Neural cell (in vitro differentiated cells): Measurements from ENCODE around the gene CFAP221. TPM values are rescaled to one million over a fixed set of nuclear protein-coding genes. Genes with fewer than 3 reads are reported as not detected.

Experiments used
- H2AFZ ChIP-seq: fragments of 200-600, 300-800 bp; sonication (generic), shearing (Covaris generic); 2 replicates; pipeline ENCODE4 v1.6.0; 2014; ENCODE audit warnings: low read depth, mild to moderate bottlenecking, antibody characterized with exemption, low read length, moderate library complexity
- H3F3A ChIP-seq: fragments of 200-600 bp; shearing (Covaris generic); 2 replicates; pipeline ENCODE4 v1.6.1; 2016; ENCODE audit warnings: mild to moderate bottlenecking, moderate library complexity, mixed read lengths, antibody characterized with exemption, low read length; ENCODE audit not compliant: insufficient read depth, poor library complexity, severe bottlenecking
- H3K27ac ChIP-seq: fragments of 200-600, 300-800 bp; sonication (generic), shearing (Covaris generic); 2 replicates; pipeline ENCODE4 v1.5.1; 2014; ENCODE audit warnings: mild to moderate bottlenecking, low read length, moderate library complexity
- H3K27me3 ChIP-seq: fragments of 300-800, 200-600 bp; sonication (generic), shearing (Covaris generic); 2 replicates; pipeline ENCODE4 v1.6.0; 2014; ENCODE audit warnings: mild to moderate bottlenecking, low read depth, low read length, moderate library complexity; ENCODE audit not compliant: insufficient read depth
- H3K36me3 ChIP-seq: fragments of 300-800, 200-600 bp; sonication (generic), shearing (Covaris generic); 2 replicates; pipeline ENCODE4 v1.5.1; 2014; ENCODE audit warnings: mild to moderate bottlenecking, antibody characterized with exemption, low read length, moderate library complexity; ENCODE audit not compliant: insufficient read depth
- H3K4me2 ChIP-seq: fragments of 300-800, 200-600 bp; sonication (generic), shearing (Covaris generic); 2 replicates; pipeline ENCODE4 v1.6.0; 2014; ENCODE audit warnings: mild to moderate bottlenecking, low read length
- H3K4me3 ChIP-seq: fragments of 300-800, 200-600 bp; sonication (generic), shearing (Covaris generic); 2 replicates; pipeline ENCODE4 v1.5.1; 2014; ENCODE audit warnings: mild to moderate bottlenecking, low read length, moderate library complexity
- H3K79me2 ChIP-seq: fragments of 200-600 bp; shearing (Covaris generic); replicated peaks from 2 replicates; pipeline ENCODE4 v1.6.0; 2014; ENCODE audit warnings: mild to moderate bottlenecking, low read length, moderate library complexity; ENCODE audit not compliant: insufficient read depth
- H3K9ac ChIP-seq: fragments of 300-800, 200-600 bp; sonication (generic), shearing (Covaris generic); 2 replicates; pipeline ENCODE4 v1.6.1; 2016; ENCODE audit warnings: mild to moderate bottlenecking, low read length, mixed read lengths
- H3K9me2 ChIP-seq: fragments of 200-600 bp; shearing (Covaris generic); 2 replicates; pipeline ENCODE4 v1.6.1; 2016; ENCODE audit warnings: mild to moderate bottlenecking, low read length, mixed read lengths; ENCODE audit not compliant: insufficient read depth
- H3K9me3 ChIP-seq: fragments of 200-600, 300-800 bp; sonication (generic), shearing (Covaris generic); 2 replicates; pipeline ENCODE4 v1.6.1; 2016; ENCODE audit warnings: mild to moderate bottlenecking, mixed run types, low read length, moderate library complexity, mixed read lengths
- H4K20me1 ChIP-seq: fragments of 200-600 bp; shearing (Covaris generic); 2 replicates; pipeline ENCODE4 v1.6.1; 2016; ENCODE audit warnings: mild to moderate bottlenecking, mixed run types; ENCODE audit not compliant: insufficient read depth
- CTCF ChIP-seq: fragments of 450-650 bp; IDR thresholded peaks from 2 replicates; pipeline ENCODE4 v1.5.1; 2014; ENCODE audit warnings: antibody characterized with exemption, mild to moderate bottlenecking, moderate library complexity; ENCODE audit not compliant: poor library complexity, severe bottlenecking
- EP300 ChIP-seq: fragments of 450-650 bp; conservative IDR thresholded peaks from 2 replicates; pipeline ENCODE4 v1.6.1; 2014; ENCODE audit warnings: antibody characterized with exemption, mild to moderate bottlenecking, moderate library complexity; ENCODE audit not compliant: poor library complexity, severe bottlenecking
- EZH2 ChIP-seq: fragments of 200-600, 300-800 bp; shearing (Covaris generic), sonication (generic); IDR thresholded peaks from 2 replicates; pipeline ENCODE4 v1.6.1; 2014; ENCODE audit warnings: antibody characterized with exemption, low read length, borderline replicate concordance, mild to moderate bottlenecking; ENCODE audit not compliant: insufficient read depth, poor library complexity, severe bottlenecking
- MXI1 ChIP-seq: fragments of 450-650 bp; conservative IDR thresholded peaks from 2 replicates; pipeline ENCODE4 v1.6.1; 2014; ENCODE audit warnings: antibody characterized with exemption, mild to moderate bottlenecking; ENCODE audit not compliant: poor library complexity, severe bottlenecking
- POLR2AphosphoS5 ChIP-seq: IDR thresholded peaks from 2 replicates; pipeline ENCODE4 v1.6.1; 2012
- RAD21 ChIP-seq: fragments of 450-650 bp; conservative IDR thresholded peaks from 2 replicates; pipeline ENCODE4 v1.6.1; 2014; ENCODE audit warnings: antibody characterized with exemption, mild to moderate bottlenecking, moderate library complexity
- REST ChIP-seq: IDR thresholded peaks from 2 replicates; pipeline ENCODE4 v1.6.1; 2012; ENCODE audit warnings: borderline replicate concordance
- SMC3 ChIP-seq: fragments of 450-650 bp; conservative IDR thresholded peaks from 2 replicates; pipeline ENCODE4 v1.6.1; 2014; ENCODE audit warnings: antibody characterized with exemption, mild to moderate bottlenecking, moderate library complexity; ENCODE audit not compliant: poor library complexity
- TAF1 ChIP-seq: IDR thresholded peaks from 2 replicates; pipeline ENCODE4 v1.6.1; 2012; ENCODE audit warnings: low read depth
- polyA plus RNA-seq: library from polyadenylated mRNA; depleted of rRNA; stranded (reverse); fragments of >200 nt; gene quantifications from 2 replicates; pipeline ENCODE4 v1.2.3, GENCODE V29; 2014

CFAP221 gene
- polyA plus RNA-seq, 1 donor from 2014 or later, result 7.0 TPM

GRCh38 chr2:119673796-119674195 is 129.5 kb downstream of the CFAP221 start:
- Histone ChIP-seq H2AFZ (no peak overlapping the region), H3K27me3 (no peaks in the 10 kb centered on the region), H3K9me3 (no peaks in the 10 kb centered on the region), H3K36me3 (no peaks in the 10 kb centered on the region), H3K79me2 (no peaks in the 10 kb centered on the region), H4K20me1 (no peaks in the 10 kb centered on the region), H3K27ac (no peak overlapping the region), H3K9me2 (no peaks in the 10 kb centered on the region), H3F3A (no peaks in the 10 kb centered on the region), H3K4me2 (no peak overlapping the region), H3K9ac (no peak overlapping the region), H3K4me3 (no peak overlapping the region)
- no peak for TF ChIP-seq SMC3
- TF ChIP-seq CTCF, result no peak
- TF ChIP-seq EP300, result no peak
- TF ChIP-seq MXI1, result no peak
- no peak for TF ChIP-seq REST
- TF ChIP-seq POLR2AphosphoS5, result no peak
- no peak for TF ChIP-seq EZH2
- no peak for TF ChIP-seq RAD21
- TF ChIP-seq TAF1, result no peak

- H3K27me3 ChIP-seq, result no peaks in the 10 kb centered on the region
- no peaks in the 10 kb centered on the region for H3K36me3 ChIP-seq
- no peaks in the 10 kb centered on the region for H3K79me2 ChIP-seq
- no peak overlapping the region for H2AFZ ChIP-seq
- H3K27ac ChIP-seq, result no peak overlapping the region
- H3K4me3 ChIP-seq, result no peak overlapping the region
- H3K9me2 ChIP-seq, result no peaks in the 10 kb centered on the region
- no peak overlapping the region for H3K4me2 ChIP-seq
- no peaks in the 10 kb centered on the region for H3F3A ChIP-seq
- no peak for TF ChIP-seq TAF1
- no peak for TF ChIP-seq SMC3
- no peaks in the 10 kb centered on the region for H3K9me3 ChIP-seq
- no peak overlapping the region for H3K9ac ChIP-seq
- no peaks in the 10 kb centered on the region for H4K20me1 ChIP-seq
Measured at GRCh38 chr2:119674711-119675500, 130.7 kb downstream of the CFAP221 start.
